ENCODE data around the gene ADCK1.

DNA sequence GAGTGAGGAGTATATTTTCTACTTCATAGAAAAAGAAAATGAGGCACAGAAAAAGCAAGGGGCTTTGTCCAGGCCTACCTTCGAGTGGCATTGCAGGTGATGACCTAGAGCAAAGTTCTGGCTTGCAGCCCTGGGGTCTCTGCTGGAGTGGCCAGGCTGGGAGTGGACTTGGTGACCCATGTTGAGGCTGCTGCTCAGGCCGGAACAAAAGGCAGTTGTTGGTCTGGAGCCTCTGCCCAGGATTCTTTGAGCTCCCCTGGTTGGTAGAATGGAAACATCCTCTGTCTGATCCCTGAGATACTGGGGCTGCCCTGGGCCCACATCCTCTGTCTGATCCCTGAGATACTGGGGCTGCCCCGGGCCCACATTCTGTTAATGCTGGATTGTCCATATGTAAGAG is 86.1 kb downstream of the ADCK1 start:
- TF ChIP-seq, protein P1, sequence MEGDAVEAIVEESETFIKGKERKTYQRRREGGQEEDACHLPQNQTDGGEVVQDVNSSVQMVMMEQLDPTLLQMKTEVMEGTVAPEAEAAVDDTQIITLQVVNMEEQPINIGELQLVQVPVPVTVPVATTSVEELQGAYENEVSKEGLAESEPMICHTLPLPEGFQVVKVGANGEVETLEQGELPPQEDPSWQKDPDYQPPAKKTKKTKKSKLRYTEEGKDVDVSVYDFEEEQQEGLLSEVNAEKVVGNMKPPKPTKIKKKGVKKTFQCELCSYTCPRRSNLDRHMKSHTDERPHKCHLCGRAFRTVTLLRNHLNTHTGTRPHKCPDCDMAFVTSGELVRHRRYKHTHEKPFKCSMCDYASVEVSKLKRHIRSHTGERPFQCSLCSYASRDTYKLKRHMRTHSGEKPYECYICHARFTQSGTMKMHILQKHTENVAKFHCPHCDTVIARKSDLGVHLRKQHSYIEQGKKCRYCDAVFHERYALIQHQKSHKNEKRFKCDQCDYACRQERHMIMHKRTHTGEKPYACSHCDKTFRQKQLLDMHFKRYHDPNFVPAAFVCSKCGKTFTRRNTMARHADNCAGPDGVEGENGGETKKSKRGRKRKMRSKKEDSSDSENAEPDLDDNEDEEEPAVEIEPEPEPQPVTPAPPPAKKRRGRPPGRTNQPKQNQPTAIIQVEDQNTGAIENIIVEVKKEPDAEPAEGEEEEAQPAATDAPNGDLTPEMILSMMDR (IDR thresholded peaks at IDR 0.05) = no peak
- no peak for TF ChIP-seq KAT7 (CRISPR knock-in tag; IDR thresholded peaks at IDR 0.05; ENCODE audit: borderline replicate concordance)

Measured in WTC11 (cell line).